GM18511 (cell line): ENCODE measurements around the gene FOXP2.

Experiments used
- ATAC-seq: cut with Tn5 transposase; IDR thresholded peaks from one replicate; pipeline ENCODE4 v1.9.1; 2021; ENCODE audit warnings: mild to moderate bottlenecking, moderate library complexity; ENCODE audit not compliant: unreplicated experiment

FOXP2 gene

DNA sequence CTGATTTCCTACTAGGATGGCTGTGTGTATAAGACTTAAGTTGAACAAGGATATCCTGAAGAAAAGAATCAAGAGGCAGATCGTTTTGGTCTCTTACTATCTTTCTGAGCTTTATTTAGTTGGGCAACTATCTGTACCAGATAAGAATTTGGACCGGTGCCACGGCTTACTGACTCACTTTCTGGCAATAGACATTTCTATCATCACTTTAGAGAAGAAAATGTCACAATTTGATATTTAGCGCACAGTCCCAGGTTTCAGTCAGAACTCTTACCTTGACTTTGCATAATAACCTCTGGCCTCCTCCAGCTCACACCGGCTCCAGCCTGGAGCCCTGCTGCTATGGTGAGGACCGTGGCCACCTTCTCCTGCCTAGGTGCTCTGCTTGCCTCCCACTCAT lies 289.1 kb downstream of the FOXP2 start:
- no peak for ATAC-seq

DNA sequence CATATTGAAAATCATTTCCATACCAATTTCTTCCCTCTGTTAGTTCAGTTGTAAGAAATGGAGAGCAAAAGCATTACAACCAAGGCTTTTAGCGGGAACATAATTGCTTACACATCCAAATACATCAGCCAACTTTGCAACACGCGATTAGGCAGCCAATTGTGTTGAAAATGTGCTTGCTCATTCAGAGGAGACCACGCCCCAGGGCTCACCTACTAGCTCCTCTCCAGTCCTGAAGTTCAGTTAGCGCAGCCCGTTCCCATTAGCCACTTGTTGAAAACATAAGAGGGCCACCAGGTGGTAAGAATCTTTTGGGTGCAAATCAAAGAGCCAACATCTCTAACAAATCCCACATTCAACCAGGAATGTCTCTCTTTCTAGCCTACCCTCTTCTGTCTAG lies 294.0 kb downstream of the FOXP2 start:
- no peak for ATAC-seq

DNA sequence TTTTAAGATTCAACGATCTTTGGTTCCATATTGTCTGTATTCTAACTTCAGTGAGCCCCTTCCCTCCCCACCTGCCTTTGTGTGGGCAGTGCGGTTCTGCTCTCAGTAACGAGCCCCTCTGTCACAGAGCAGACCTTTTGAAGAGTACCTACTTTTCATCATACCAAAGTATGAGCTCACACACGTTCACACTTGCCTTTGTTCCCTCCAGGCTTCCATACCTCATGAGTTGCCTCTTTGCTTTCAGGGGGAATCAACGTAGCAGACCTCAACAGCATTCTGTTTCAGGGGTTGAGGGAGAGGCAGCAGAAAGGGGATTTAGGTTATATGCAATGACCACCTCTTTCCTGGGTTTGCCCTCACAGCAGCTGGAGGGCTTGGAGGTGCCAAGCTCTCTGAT lies 295.9 kb downstream of the FOXP2 start:
- no peak for ATAC-seq

DNA sequence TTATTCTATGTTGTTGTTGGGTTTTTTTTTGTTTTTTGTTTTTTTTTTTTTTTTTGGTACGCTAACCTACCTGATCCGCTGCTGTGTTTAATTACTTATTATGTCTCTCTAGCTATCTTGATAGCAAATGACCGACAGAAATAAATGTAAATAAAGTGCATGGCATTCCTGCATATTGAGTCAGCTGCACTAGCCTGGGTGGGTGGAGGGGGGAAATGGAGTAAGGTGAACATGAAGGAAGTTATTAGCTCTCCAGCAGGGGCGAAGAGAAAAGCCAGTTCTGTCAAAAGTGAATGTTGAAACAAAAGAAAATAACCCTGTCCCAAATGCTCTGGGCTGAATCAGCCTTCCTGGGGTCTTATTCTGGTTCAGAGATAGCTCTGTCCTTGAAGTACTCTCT lies 296.6 kb downstream of the FOXP2 start:
- ATAC-seq, result no peak

DNA sequence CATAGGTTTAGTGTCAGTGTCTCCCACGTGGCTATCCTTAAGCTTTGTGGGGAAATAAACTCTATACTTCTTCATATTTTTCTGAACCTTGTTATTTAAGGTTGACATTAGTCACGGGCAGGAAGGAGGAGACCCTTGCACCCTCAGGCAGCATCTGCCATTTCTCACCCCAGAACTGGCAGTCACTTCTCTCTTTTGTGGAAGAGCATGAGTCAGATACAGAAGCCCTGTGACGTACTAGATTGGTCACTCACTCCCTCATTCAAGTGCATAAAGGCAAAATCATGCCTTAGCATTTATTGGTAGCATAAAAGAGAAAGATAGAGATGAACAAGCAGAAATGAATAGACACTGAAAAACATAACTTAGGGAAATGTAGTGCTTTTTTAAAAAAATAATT lies 301.3 kb downstream of the FOXP2 start:
- no peak for ATAC-seq

DNA sequence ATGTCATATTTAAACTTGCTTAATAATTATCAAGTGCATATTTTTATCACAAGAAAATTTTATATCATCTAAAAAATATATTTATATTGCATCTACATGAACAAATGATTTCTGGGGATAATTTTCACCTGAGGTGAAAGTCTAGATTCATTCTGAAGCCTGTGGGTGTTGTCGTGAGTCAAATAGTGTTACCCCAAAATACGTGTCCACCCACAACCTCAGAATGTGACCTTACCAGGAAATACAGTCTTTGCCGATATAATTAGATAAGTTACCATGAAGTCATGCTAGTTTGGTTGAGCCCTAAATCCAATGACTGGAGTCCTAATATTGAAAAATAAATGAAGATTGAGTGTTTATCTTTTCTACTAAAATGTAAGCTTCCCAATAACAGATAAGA lies 304.2 kb downstream of the FOXP2 start:
- ATAC-seq, result peak; percentile 56

DNA sequence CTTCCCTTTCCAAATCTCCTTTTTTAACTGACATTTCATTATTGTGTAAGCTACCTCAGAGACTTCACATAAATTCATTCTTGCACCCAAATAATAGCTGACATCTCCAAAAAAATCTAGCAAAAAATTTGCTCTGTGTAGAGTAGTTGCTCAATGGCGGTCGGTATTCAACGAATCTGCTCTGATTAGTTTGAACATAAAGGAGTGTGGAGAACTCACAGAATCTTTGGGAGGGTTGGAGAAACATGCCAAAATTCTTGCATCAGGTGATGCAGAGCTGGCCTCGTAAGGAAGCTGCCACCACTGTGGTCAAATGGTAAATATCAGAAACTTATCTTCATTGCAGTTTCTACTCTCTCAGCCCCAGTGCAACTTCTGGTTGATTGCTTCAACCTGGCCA lies 306.1 kb downstream of the FOXP2 start:
- no peak for ATAC-seq

DNA sequence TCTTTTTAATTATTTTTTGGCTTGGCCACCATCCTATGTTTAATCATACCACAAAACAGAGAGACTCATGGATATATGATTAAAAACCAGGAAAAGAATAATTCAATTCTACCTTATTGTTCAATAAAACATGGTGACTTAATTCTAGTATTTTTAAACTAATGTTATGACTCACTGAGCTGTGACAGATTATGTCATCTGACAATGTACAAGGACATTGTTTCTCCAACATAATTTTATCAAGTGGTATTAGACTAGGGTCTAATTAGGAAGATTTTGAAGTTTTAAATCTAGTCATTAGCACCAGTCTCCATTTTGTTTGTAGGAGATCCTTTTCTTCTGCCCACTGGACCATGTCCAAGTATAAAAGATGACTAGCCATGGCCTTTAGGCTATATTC lies 307.9 kb downstream of the FOXP2 start:
- no peak for ATAC-seq

DNA sequence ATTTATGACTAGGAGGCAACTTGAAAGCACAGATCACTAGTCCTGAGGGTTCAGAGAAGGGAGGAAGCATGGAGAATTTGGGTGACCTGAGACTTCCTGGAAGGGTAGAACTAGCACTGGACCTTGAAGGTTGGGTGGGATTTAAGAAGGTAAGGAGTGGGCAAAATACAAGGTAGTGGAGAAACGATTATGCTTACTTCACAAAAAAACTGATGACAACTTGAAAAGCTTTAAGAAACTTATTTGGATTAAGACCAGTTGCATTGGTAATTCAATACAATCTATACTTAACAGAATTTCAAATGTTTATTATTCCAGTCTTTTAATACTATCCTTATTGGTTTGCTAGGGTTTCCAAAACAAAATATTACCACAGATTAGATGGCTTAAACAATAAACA lies 308.7 kb downstream of the FOXP2 start:
- ATAC-seq, result no peak

DNA sequence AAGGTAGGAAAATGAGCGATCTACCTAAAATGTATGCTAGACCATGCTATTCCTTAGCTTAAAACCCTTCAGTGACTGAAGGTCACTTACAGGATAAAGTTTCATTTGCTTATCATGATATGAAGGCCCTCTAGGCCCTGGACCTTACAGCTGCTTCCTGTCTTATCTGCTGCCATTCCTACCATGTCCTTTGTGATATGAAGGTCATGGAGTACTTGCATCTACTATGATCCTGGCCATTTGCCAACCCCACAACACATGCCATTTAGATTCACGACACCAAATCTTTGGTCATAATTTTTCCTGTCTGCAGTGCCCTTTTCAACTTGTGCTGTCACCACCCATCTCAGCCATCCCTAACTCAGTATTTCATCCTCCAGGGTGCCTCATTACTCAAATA lies 325.5 kb downstream of the FOXP2 start:
- ATAC-seq, result no peak

DNA sequence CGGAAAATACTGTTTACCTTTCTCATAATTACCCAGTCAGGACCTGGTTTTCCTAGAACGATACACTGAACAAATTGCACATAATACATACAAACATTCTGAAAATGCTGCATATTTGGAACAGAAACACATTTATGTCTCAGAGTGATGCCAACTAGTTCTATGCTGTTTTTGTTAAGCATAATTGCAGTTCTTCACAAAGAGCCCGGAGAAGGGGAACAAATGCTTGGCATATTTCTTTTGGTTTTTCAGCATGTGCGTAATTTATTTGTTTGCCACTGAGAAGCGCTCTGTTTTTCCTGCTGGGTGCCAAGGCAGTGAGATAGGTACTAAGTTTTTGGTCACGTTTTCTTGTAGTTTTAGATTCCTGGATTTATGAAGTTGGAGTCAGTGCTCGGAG lies 326.3 kb downstream of the FOXP2 start:
- ATAC-seq, result no peak

DNA sequence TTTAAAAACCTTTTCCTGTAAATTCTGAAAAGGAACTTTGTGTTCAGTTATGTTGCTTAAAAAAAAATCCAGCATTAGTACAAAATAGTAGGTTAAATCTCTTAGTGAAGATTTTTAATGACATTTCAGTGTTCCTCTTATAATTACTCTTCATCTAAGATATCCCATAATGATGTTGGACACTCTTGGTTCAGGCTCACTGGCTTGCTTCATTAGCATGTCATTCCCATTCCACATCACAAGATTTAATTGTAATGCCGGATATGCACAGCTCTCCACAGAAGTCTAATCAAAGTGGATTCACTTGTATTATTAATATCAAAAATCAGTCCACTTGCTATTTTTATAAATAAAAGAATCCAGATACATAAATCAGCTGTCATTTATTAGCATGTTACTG lies 327.3 kb downstream of the FOXP2 start:
- no peak for ATAC-seq
